Measurements from ENCODE around the gene NRTN.
"Not testable (repeated sequence)": the region's sequence is repeated elsewhere in the genome, so short reads cannot be mapped to it uniquely, and the experiment has no call there.

The NRTN gene

DNA sequence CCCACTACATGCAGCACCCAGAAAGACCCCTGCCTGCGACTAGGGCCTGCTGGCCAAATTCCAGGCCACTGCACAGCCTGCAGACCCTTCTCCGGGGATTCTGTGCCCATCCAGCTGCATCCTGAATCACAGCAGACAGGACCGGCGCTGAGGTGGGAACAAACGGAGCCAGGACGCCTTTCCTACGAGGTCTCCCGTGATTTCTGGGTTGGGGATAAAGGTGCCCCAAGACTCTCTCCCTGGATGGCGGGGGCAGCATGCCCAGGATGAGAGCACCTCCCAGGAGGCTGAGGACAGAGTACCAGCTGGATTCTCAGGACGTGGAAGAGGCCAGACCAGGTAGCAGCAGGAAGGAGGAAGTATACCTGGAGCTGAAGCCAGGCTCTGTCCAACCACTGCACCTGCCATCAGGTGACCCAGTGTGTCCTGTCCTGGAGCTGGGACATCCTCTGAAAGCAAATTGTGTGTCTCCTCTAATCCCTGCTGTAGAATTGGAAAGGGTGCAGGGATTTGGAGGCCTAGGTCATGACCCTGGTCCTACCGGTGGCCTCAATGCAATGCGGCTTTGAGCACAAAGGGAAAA, 68.8 kb downstream of the NRTN start:
- no peak for DNase-seq

DNA sequence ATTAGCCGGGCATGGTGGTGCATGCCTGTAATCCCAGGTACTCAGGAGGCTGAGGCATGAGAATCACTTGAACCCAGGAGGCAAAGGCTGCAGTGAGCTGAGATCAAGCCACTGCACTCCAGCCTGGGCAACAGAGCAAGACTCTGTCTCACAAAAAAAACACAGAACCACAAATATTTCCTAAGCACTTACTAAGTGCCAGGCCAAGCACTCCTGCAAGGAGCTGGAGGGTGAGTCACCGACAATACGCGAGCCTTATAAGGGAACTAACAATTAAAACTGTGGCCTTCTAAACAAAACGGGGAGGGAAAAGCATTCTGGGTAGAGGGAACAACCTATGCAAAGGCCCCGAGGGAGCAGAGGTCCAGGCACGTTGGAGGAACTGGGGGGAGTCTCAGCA, 69.6 kb downstream of the NRTN start:
- DNase-seq: not testable (repeated sequence)

DNA sequence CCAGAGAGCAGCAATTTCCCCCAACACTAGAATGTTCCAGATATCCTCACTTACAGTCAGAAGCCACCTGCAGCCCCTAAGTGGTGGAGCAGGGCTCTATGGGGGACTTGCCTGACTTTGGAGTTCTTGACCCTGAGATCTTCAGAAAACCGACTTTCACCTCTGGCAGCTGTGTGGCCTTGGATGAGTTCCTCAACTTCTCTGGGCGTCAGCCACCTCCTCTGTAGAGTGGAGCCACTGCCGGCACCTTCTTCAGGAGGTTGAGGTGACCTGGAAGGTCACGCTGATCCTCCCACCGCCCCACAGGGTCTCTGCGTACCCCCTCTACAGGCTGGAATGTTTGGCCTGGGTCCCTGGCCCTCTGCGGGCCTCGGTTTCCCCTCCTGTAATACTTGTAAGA, 72.6 kb downstream of the NRTN start:
- no peak for DNase-seq

DNA sequence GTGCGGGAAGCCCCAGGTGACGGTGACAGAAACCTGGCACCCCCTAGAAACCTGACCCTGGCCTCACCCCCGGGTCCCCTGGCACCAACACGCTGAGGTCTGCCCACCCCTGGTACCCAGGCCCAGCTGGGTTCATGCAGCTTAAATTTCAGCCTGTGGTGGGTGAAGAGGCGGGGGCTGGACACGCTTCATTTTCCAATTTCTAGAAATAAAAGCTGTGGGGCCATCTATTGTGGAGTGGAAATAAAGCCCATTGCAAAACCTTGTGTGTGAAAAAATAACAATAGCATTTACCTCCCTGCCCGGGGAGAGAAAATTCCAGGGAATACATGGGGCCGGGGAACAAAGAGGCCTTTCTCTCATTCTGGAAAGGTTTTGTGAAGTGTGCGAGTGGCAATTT, 73.0 kb downstream of the NRTN start:
- DNase-seq: no peak

All from cortex of kidney (tissue), 1 donor.